Measurements from ENCODE around the gene DYRK4. TPM values are rescaled to one million over a fixed set of nuclear protein-coding genes. Genes with fewer than 3 reads are reported as not detected.
"Not testable (repeated sequence)": the region's sequence is repeated elsewhere in the genome, so short reads cannot be mapped to it uniquely, and the experiment has no call there.

The DYRK4 gene, protein sequence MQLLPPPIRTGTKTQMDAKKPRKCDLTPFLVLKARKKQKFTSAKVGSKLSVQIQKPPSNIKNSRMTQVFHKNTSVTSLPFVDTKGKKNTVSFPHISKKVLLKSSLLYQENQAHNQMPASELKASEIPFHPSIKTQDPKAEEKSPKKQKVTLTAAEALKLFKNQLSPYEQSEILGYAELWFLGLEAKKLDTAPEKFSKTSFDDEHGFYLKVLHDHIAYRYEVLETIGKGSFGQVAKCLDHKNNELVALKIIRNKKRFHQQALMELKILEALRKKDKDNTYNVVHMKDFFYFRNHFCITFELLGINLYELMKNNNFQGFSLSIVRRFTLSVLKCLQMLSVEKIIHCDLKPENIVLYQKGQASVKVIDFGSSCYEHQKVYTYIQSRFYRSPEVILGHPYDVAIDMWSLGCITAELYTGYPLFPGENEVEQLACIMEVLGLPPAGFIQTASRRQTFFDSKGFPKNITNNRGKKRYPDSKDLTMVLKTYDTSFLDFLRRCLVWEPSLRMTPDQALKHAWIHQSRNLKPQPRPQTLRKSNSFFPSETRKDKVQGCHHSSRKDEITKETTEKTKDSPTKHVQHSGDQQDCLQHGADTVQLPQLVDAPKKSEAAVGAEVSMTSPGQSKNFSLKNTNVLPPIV
- 38.1 TPM for polyA plus RNA-seq (2013, experiment 1 of 2; ENCODE audit: insufficient read length)
- polyA plus RNA-seq (2013, experiment 2 of 2; ENCODE audit: insufficient read length): 33.9 TPM

DNA sequence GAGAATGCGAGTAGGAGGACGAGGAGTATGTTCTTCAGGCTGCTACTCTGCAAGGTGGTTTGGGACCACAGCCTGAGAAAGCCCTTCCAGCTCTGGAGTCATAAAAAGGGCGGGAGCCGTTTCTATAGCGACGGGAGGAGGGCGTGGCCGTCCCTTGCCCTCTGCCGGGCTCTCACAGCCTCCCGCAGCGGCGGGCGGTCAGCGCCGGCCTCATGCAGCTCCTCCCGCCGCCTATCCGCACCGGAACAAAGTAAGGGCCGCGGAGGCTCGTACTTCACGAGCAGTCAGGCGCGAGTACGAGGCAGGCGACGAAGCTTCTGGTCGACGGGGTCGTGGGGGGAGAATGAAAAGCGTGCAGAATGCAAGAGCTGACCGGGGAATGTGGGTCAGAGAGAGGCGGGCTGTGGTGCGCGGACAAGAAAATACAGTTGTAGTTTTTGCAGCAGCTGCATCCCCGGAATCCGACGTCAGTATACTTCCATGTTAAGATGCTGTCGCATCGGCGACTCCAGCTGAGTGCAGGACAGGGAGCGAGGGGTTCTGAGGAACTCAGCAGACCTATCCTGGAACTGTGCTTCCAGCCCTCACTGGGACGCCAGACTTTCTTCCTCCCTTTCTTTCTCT lies at the start of gene DYRK4:
DYRK4 (plus strand) TSS at position 175 of the 624 bp plus-strand sequence; CDS start at position 213, 38 bp downstream.
- peak; percentile 66 for DNase-seq

DNA sequence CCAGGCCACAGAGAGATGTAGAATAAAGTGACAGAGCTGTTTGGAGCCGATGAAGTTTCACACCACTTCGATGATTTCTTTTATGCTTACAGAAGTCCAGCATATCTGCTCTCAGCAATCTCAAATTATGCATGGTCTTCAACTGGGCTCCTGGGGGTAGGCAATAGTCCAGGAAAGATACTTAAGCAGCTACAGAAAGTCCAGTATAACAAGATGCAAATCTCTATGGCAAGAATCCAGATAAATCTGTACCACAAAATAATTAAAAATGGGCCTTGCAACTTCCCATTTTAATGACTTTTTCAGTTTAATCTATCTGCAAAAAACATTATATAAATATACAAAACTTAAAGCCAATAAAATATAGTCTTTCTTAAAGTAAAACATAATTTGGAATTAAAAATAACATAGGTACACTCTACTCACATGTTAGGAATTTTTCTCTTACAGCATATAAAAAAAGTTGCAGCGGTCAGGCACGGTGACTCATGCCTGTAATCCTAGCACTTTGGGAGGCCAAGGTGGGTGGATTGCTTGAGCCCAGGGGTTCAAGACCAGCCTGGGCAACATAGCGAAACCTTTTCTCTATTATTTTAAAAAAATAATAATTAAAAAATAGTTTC lies 43.8 kb upstream of the DYRK4 start:
- peak; percentile 54 for DNase-seq

DNA sequence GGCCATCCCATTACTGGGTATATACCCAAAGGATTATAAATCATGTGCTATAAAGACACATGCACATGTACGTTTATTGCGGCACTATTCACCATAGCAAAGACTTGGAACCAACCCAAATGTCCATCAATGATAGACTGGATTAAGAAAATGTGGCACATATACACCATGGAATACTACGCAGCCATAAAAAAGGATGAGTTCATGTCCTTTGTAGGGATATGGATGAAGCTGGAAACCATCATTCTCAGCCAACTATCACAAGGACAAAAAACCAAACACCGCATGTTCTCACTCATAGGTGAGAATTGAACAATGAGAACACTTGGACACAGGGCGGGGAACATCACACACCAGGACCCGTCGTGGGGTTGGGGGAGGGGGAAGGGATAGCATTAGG lies 38.6 kb upstream of the DYRK4 start:
- not testable (repeated sequence) for DNase-seq

DNA sequence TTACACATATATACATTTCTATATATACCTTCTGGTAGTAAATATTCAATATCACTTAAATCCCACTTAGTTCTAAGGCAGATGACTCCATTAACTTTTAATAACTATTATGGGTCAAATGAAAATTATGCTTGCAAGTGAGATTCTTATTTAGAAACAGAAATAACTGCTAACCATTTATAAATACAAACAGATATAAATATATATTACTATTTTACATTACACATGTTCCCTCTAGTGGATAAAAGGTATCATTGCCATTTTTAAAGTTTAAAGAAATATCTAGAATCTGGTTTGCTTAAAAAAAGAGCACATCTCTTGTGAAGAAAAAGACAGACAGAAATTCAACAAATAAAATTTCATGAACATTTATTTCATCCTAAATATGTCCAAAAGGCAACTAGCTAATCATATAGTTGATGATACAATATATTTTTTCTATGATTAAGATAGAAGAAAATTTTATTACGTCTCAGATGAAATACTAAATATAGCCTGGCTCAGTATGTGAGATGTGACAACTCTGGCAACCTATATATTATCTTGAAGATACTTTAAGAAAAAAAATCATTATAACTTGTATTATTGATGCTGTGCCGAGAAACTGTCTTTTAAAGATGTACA lies 35.0 kb upstream of the DYRK4 start:
- peak; percentile 10 for DNase-seq

DNA sequence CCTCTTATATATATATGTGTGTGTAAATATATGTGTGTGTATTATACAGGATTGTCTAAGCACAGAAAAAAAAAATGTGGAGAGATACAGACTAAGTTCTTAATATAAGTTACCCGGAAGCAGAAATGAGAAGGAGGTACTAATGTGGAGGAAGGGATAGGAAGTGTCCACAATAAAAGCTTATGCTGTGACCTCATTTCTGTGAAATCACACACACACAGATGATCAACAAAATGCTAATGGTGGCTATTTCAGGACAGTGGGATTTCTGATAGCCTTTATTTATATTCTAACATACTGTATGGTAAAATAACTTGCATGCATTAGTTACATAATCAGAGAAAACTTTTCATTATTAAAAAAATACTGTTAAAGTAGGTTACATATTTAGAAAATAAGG lies 31.8 kb upstream of the DYRK4 start:
- DNase-seq: no peak

DNA sequence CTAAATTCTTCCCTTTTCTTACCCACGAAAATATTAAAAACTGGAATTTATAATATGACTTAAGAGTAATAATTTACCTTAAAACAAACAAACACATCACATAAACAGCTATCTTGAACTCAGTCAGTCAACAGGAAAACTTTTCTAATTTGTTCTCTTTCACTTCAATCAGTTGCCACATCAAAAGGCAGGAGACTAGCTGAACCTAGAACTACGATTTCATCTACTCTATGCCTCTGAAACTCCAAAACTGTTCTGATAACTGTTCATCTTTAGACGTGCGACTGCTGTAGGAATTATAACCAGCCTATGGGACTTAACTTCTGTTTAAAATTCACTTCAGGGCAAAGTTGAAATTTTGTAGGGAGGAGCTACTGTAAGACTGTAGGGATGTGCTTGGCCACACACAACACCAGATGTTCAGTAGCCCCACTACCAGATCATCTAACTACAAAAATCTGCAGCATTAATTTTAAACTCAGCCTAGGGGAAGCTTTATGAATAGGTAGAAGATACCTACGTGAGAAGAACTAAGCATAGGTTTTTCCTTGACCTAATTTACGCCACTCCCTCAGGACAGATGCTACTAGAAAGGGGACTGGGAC lies 30.9 kb upstream of the DYRK4 start:
- no peak for DNase-seq

DNA sequence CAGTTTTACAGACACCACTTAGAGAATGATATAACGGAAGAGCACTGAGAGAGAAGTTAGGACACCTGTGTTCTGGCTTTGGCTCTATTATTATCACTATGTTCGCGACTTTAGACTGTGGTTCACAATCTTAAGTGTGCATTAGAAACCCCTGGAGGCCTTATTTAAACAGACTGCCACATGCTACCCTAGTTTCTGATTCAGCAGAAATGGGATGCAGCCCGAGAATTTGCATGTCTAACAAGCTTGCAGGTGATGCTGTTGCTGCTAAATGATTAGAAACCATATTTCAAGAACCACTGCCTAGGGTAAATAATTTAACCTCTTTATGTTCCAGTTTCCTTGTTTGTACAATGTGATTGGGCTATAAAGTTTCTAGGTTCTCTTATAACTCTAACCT lies 26.9 kb upstream of the DYRK4 start:
- DNase-seq: no peak

DNA sequence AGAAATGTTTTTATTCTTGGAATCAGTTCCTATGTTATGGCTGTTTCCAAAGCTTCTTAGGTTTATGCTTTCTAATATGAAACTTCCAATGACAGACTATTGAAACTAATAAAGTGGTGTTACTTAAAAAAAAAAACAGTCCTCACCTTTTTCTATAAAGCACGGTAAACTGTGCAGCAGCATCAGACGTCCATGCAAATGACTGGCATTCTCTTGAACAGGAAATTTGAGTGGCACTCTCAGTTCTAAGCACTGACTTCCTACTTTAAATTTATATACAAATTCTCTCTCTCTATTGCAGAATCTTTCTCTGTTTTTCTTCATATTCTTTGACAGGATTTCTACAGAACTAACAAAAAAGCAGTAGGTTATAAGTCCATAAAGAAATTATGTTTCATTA lies 26.1 kb upstream of the DYRK4 start:
- no peak for DNase-seq

DNA sequence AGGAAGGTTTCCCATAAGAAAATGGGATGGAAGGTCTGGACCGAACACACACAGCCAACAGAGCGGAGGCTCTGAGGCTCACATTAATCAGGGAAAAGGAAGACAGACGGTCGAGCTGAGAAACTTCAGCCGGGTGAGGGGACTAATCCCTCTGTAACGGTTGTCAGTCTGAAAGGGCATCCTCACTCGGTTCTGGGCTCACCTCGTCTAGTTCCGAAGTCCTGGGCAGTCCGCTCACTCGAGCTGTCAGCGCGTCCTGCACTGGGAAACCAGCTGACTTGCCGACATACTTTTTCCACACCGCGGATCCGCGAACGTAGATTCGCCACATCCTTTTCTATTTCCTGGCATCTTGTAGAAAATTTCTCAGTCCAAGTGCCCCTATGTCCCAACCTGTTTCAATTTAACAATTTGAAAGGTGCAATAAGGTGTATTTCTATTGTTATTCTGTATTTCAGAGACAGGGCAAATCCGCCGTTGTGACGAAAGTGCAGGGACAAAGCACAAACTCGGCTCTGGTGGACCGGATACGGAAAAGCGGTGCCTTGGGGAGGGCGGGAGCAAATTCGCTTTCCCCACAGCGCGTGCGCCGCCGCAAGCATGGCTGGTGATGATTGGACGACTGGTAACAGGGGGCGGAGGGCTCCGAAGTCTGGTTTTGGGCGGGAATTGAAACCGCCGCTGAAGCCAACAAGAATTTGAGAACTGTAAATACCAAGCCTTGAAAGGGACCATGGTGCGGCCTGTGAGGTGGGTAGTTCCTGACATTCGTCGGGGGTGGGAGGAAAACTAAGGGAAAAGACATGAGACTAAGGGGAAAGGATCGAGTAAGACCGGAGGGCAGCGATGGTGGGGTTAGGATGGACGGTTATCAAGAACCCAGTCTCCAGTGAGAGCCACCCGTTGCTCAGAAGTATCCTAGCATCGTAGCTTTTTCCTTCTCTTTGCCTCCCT lies 23.5 kb upstream of the DYRK4 start, which contains the start of gene RAD51AP1:
RAD51AP1 (plus strand) TSS at position 684 of the 954 bp plus-strand sequence; CDS start at position 734, 50 bp downstream.
- peak; percentile 96 for DNase-seq

DNA sequence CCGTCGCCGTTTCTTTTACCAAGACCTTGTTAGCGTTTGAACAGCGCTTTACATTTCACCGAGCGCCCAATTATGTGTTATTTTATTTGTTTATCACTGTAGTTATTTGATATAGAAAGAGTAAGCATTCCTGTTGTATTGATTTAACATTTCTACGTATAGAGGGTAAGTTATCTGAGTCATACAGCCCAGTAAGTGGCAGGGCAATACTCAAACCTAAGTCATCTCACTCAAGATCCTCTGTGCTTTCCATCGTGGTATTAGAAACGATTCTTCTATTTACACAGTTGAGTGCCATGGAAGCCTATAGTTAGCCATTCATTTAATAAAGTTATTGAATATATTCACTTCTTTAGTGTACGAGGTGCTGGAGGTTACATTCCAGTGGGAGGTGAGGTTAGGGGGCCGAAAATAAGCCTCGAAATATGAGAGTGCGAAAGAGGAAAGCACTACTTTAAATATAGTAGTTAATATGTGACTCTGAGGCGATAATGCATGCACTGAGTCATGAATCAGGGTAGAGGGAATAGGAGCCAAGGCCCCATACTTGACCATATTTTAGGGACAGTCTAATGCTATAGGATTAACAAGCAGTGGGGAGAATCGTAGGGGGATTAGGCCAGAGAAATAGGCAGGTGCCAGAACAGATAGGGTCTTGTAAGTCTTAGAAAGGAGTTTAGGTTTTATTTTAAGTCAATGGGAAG lies 22.7 kb upstream of the DYRK4 start:
- no peak for DNase-seq

DNA sequence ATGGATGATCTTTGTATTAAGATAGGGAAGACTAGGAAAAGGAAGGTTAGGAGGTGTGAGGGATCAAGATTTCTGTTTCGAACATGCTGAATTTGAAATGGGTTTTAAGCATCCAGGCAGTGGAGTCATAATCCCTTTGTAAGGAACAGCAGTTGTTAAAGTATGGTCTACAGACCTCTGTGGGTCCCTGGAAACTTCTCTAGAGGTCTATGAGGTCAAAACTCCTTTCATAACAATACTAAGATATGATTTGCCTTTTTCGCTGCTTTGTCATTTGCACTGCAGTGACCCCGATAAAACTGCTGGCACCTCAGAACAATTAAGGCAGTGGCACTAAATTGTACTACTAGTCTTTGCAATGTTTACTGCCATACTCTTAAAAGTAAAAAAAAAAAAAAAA lies 21.8 kb upstream of the DYRK4 start:
- DNase-seq: no peak

DNA sequence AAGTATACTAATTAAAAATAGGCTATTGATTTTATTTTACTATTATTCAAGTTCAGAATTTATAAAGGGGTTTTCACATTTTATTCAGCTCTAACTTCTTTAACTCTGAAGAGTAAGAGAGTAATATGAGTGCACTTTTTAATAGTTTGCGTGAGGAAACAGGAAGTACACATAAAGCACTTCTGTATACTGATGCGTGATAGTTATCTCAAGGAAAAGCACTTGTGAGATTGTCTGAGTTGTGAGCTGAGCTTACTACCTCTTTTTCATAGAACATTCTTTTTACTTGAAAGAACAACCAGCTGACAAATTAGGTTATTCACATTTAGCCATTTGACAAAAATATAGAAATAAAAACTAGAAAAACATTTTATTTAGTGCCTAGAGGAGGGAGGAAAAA lies 21.4 kb upstream of the DYRK4 start:
- DNase-seq: no peak

DNA sequence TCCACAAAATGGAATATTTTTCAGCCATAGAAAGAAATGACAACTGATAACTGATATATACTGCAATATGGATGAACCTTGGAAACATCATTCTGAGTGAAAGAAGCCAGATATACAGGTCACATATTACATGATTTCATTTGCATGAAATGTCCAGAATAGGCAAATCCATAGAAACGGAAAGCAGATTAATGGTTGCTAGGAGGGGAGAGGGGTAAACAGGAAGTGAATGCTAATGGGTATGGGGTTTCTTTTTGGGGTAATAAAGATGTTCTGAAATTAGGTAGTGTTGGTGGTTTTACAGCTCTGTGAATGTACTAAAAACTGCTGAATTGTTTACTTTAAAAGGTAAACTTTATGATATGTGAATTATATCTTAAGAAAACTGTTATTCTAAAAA lies 16.8 kb upstream of the DYRK4 start:
- no peak for DNase-seq

DNA sequence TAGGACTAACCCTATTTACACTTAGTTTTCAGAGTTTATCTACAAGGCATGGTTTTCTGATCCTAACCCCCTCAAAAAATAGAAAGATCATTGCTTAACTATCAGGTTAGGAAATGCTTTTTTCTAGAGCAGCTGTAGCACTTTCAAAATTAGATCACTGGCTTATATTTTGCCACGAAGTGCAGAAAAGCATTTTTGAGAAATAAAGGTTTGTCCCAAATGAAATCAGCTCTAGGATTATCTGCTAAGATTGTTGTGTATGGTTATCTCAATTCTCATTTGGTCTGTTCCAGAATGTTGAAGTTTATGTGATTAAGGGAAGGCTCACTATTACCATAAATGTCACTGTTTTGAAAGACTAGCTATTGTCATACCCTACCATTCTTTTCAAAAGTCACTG lies 9.8 kb upstream of the DYRK4 start:
- no peak for DNase-seq

DNA sequence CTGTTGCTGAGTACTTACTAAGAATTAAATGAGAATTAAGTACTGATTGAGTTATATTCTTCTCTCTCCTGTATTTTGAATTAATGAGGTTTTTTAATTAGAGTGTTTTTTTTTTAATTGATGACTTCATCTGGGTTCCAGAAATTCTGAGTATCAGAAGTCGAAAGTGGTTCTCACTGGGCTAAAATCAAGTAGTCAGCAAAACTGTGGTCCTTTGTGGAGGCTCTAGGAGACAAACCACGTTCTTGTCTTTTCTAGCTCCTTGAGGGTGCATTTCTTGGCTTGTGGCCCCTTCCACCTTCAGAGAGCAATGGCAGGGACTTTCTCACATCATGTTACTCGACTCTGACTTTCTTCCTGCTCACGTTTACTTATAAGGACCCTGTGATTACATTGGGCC lies 8.1 kb upstream of the DYRK4 start:
- DNase-seq: no peak

DNA sequence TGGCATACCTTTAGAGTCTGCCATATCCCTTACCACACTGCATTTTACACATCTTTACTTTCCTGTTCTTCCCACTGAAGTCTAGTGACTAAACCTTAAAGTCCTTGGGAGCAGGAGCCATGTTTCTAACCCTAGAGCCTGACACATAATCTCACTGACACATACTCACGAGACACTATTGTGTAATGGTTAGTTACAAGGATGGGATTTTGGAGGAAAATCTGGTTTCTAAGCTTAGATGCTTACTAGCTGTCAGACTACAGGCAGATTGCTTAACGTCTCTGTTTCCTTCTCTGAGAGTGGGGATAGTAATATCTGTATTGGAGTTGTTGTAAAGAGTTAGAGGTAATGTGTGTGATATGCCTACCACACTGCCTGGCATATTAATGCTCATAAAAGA lies 6.2 kb upstream of the DYRK4 start:
- DNase-seq: no peak

DNA sequence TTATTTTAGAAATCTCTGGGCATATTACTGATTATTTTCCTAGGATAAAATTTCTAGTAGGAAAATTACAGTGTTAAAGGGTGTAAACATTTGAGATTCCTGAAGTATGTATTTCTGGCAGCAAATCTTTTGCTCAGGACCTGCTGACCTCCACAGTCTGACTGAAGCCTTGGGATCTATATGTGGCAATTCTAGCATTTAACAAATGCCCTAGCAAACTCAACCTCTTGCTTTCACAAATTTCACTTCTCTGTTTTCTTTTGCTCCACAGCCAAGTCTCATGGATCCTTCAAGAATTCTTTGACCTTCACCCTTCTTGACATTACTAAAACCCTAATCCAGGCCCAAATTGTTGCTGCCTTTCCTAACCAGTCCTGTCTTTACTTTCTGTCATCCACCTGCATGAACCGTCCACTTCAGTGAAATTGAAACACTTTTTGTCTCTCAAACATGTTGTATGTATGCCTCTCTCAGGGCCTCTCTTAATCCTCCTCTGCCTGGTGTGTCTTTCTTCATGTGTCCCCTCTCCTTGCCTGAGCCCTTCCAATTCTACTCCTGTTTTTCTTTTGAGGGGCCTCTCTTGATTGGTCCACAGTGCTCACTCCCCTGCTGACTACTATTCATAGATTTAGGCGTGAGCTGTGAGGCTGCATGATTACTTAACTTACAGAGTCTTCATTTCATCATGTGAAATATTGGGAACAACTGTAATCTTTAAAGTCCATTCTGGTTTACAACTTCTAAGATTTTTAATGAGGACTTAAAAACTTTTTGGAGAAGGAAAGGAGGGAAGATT lies 5.1 kb upstream of the DYRK4 start:
- DNase-seq: no peak

DNA sequence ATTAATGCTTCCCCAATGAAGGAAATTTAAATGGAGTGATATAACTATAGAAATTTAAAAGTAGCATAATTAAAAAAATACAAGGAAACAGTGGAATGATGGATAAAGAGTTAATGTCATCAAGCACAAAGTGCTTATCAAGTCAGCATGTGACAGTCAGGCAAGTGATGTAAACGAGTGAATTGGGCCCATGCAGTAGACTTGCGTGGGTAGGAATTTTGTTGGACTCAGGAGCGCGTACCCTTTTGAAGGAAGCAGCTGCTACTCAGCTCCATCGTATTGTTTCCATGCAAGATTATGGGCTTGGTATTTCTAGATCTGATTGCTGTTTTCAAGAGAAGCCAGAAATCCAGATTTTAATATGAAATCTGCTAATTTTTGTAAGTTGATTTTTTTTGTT lies 4.4 kb upstream of the DYRK4 start:
- no peak for DNase-seq

DNA sequence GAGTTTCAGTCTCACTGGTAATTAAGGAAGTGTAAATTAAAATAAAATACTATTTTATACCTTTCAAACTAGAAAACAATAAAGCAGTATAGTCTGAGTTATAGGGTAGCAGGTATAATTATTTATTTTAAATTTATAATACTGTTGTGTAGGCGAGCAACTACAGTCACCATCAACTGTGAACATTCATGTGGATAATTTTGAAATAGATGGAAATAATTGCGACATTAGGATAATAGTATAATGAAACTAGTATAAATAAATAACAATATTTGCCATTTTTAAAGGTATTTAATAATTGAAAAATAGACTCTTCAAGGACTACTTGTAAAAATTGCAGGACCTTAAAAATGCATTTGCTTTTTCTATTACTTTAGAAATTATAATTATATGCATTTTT lies 3.8 kb upstream of the DYRK4 start:
- no peak for DNase-seq
